SK-N-SH treated with all-trans-retinoic acid at 6 μM for 48 hours (cell line): ENCODE measurements around the gene RAB40A.
"Not testable (repeated sequence)": the region's sequence is repeated elsewhere in the genome, so short reads cannot be mapped to it uniquely, and the experiment has no call there.

Experiments
- PATZ1 ChIP-seq: fragments of 250-450 bp; sonication (Bioruptor Pico); IDR thresholded peaks from 2 replicates; pipeline ENCODE4 v1.8.0; 2020; ENCODE audit warnings: mild to moderate bottlenecking, moderate library complexity, borderline replicate concordance
- ZFP30 ChIP-seq: fragments of 450-650 bp; formaldehyde crosslinking; IDR thresholded peaks from 2 replicates; pipeline ENCODE4 v1.5.0; 2022; ENCODE audit warnings: mild to moderate bottlenecking, moderate library complexity
- ZNF565 ChIP-seq: fragments of 450-650 bp; formaldehyde crosslinking; conservative IDR thresholded peaks from 2 replicates; pipeline ENCODE4 v1.5.0; 2020; ENCODE audit warnings: low read depth, mild to moderate bottlenecking, moderate library complexity
- TF ChIP-seq, protein P1 (sequence below): fragments of 250-450 bp; sonication (Bioruptor Pico); IDR thresholded peaks from 2 replicates; pipeline ENCODE4 v1.5.1; 2020; ENCODE audit warnings: low read depth, mild to moderate bottlenecking, moderate library complexity

- not testable (repeated sequence) for TF ChIP-seq ZNF565 (CRISPR knock-in tag); PATZ1 (CRISPR knock-in tag); ZFP30
- TF ChIP-seq, protein P1, sequence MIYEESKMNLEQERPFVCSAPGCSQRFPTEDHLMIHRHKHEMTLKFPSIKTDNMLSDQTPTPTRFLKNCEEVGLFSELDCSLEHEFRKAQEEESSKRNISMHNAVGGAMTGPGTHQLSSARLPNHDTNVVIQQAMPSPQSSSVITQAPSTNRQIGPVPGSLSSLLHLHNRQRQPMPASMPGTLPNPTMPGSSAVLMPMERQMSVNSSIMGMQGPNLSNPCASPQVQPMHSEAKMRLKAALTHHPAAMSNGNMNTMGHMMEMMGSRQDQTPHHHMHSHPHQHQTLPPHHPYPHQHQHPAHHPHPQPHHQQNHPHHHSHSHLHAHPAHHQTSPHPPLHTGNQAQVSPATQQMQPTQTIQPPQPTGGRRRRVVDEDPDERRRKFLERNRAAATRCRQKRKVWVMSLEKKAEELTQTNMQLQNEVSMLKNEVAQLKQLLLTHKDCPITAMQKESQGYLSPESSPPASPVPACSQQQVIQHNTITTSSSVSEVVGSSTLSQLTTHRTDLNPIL (CRISPR knock-in tag): not testable (repeated sequence)
Observed at GRCh38 chrX:103460001-103460755, 59.1 kb downstream of the RAB40A start.
